DOHH2 (cell line): ENCODE measurements around the gene NKTR.

Source experiments
- H3F3A ChIP-seq: fragments of 200-600 bp; sonication (generic), shearing (Covaris generic); 2 replicates; pipeline ENCODE4 v1.6.0; 2016; ENCODE audit warnings: antibody characterized with exemption, mild to moderate bottlenecking; ENCODE audit not compliant: control insufficient read depth, insufficient read depth
- H3K27ac ChIP-seq: fragments of 200-600 bp; sonication (generic); 2 replicates; pipeline ENCODE4 v1.5.1; 2014; ENCODE audit warnings: low read depth, mild to moderate bottlenecking, low read length, moderate library complexity
- H3K27me3 ChIP-seq: fragments of 200-600 bp; sonication (generic); 2 replicates; pipeline ENCODE4 v1.6.1; 2014; ENCODE audit warnings: mild to moderate bottlenecking, low read length, mixed read lengths; ENCODE audit not compliant: control insufficient read depth
- H3K36me3 ChIP-seq: fragments of 200-600 bp; sonication (generic); 2 replicates; pipeline ENCODE4 v1.6.1; 2014; ENCODE audit warnings: mild to moderate bottlenecking, low read length, moderate library complexity, mixed read lengths; ENCODE audit not compliant: control insufficient read depth
- H3K4me1 ChIP-seq: fragments of 200-600 bp; sonication (generic); 2 replicates; pipeline ENCODE4 v1.6.1; 2014; ENCODE audit warnings: mild to moderate bottlenecking, low read length, mixed read lengths; ENCODE audit not compliant: control insufficient read depth
- H3K4me2 ChIP-seq: fragments of 200-600 bp; sonication (generic); 2 replicates; pipeline ENCODE4 v1.6.0; 2014; ENCODE audit warnings: mild to moderate bottlenecking, low read length, moderate library complexity
- H3K4me3 ChIP-seq: fragments of 200-600 bp; sonication (generic); 2 replicates; pipeline ENCODE4 v1.5.1; 2014; ENCODE audit warnings: mild to moderate bottlenecking, low read length, mixed read lengths
- H3K79me2 ChIP-seq: fragments of 200-600 bp; sonication (generic); 2 replicates; pipeline ENCODE4 v1.6.1; 2014; ENCODE audit warnings: mild to moderate bottlenecking, low read length, mixed read lengths; ENCODE audit not compliant: control insufficient read depth
- H3K9me2 ChIP-seq: fragments of 200-600 bp; sonication (generic); replicated peaks from 2 replicates; pipeline ENCODE4 v1.6.1; 2014; ENCODE audit warnings: mild to moderate bottlenecking, low read length, mixed read lengths; ENCODE audit not compliant: control insufficient read depth
- H3K9me3 ChIP-seq: fragments of 200-600 bp; sonication (generic); 2 replicates; pipeline ENCODE4 v1.6.1; 2014; ENCODE audit warnings: antibody characterized with exemption, low read length, mixed read lengths; ENCODE audit not compliant: control insufficient read depth, insufficient read depth
- H4K20me1 ChIP-seq: fragments of 200-600 bp; sonication (generic); 2 replicates; pipeline ENCODE4 v1.6.0; 2014; ENCODE audit warnings: low read depth, mild to moderate bottlenecking, antibody characterized with exemption, low read length, moderate library complexity; ENCODE audit not compliant: control insufficient read depth, insufficient read depth
- CTCF ChIP-seq: fragments of 200-600 bp; sonication (generic); IDR thresholded peaks from one replicate; pipeline ENCODE4 v1.5.1; 2014; ENCODE audit warnings: antibody characterized with exemption, mild to moderate bottlenecking, low read depth, low read length; ENCODE audit not compliant: poor library complexity, severe bottlenecking
- EZH2phosphoT487 ChIP-seq: fragments of 200-600 bp; sonication (generic); IDR thresholded peaks from 2 replicates; pipeline ENCODE4 v1.6.1; 2017; ENCODE audit warnings: borderline replicate concordance, mild to moderate bottlenecking, antibody characterized with exemption, low read length, moderate library complexity, mixed read lengths

Gene NKTR

GRCh38 chr3:42673082-42673481 lies 72.6 kb downstream of the NKTR start:
- Histone ChIP-seq H4K20me1 (no peaks in the 10 kb centered on the region), H3K9me2 (no peaks in the 10 kb centered on the region; the same call in 1 of the 2 replicates), H3K4me3 (no peak overlapping the region), H3F3A (no peaks in the 10 kb centered on the region), H3K79me2 (no peaks in the 10 kb centered on the region), H3K4me1 (no peaks in the 10 kb centered on the region), H3K27me3 (no peaks in the 10 kb centered on the region), H3K9me3 (no peaks in the 10 kb centered on the region; the same call in 1 of the 2 replicates), H3K4me2 (no peak overlapping the region), H3K36me3 (no peaks in the 10 kb centered on the region), H3K27ac (no peak overlapping the region)
- no peak for TF ChIP-seq EZH2phosphoT487
- no peak for TF ChIP-seq CTCF

DNA sequence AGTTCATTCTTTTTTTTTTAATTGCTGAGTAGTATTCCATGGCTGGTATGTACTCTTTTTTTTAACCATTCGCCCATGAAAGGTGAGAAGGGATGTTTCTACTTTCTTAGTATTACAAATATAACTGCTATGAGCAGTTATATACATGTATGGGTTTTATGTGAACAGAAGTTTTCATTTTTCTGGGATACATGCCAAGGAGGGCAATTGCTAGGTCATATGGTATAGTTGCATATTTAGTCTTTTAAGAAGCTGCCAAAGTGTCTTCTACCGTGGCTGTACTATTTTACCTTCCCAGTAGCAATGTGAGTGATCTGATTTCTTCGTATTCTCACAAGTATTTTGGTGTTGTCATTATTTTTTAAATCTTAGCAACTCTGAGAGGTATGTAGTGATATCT lies 73.7 kb downstream of the NKTR start:
- no peak overlapping the region for H3K4me2 ChIP-seq
- TF ChIP-seq CTCF = no peak
- TF ChIP-seq EZH2phosphoT487 = no peak
- no peaks in the 10 kb centered on the region; the same call in 1 of the 2 replicates for H3K9me2 ChIP-seq
- H3F3A ChIP-seq = no peaks in the 10 kb centered on the region
- H3K27ac ChIP-seq = no peak overlapping the region
- H3K4me3 ChIP-seq = no peak overlapping the region
- no peaks in the 10 kb centered on the region for H3K36me3 ChIP-seq
- H4K20me1 ChIP-seq = no peaks in the 10 kb centered on the region
- no peaks in the 10 kb centered on the region for H3K79me2 ChIP-seq
- H3K4me1 ChIP-seq = no peaks in the 10 kb centered on the region
- H3K9me3 ChIP-seq = no peaks in the 10 kb centered on the region; the same call in 1 of the 2 replicates
- peaks cover 1% of the 10 kb centered on the region; the same call in 1 of the 2 replicates for H3K27me3 ChIP-seq

DNA sequence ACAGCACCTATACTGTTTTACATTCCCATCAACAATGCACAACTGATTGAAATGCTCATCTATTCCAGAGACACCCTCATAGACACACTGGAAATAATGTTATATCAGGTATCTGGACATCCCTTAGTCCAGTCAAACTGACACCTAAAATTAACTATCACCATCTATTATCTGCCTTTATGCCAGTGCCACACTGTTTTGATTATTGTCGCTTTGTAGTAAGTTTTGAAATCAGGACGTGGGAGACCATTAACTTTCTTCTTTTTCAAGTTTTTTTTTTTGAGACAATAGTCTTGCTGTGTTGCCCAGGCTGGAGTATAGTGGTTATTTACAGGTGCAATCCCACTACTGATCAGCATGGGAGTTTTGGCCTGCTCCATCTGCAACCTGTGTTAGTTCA lies 75.4 kb downstream of the NKTR start:
- no peak for TF ChIP-seq CTCF
- no peak for TF ChIP-seq EZH2phosphoT487
- Histone ChIP-seq H3K9me3 (no peaks in the 10 kb centered on the region; the same call in 1 of the 2 replicates), H3K4me3 (no peak overlapping the region), H3K4me1 (no peaks in the 10 kb centered on the region), H3K9me2 (no peaks in the 10 kb centered on the region; the same call in 1 of the 2 replicates), H3K79me2 (no peaks in the 10 kb centered on the region), H4K20me1 (no peaks in the 10 kb centered on the region), H3F3A (no peaks in the 10 kb centered on the region), H3K36me3 (no peaks in the 10 kb centered on the region), H3K27me3 (peaks cover 8% of the 10 kb centered on the region), H3K27ac (no peak overlapping the region), H3K4me2 (no peak overlapping the region)

DNA sequence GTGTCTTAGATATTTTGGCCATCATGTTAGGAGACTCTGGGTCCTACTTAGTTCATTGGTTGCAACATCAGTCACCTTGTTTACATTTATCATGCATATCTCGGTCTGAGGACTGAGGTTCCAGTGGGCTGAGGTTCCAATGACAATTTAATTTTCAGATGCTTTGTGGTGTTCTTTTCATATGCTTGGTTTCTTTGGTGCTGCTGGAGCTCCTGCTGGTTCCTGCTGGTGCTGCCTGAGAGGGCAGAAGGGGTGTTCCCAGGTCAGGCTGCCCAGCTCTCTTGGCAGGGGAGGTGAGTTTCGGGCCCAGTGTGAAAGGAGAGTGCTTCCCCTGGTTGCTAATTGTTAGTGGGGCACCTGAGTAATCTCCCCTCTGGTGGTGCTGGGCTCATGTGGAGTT lies 78.0 kb downstream of the NKTR start:
- no peaks in the 10 kb centered on the region; the same call in 1 of the 2 replicates for H3K9me2 ChIP-seq
- H3K4me3 ChIP-seq = no peak overlapping the region
- no peak for TF ChIP-seq EZH2phosphoT487
- TF ChIP-seq CTCF = no peak
- no peaks in the 10 kb centered on the region for H3F3A ChIP-seq
- peaks cover 10% of the 10 kb centered on the region for H3K27me3 ChIP-seq
- H3K9me3 ChIP-seq = no peaks in the 10 kb centered on the region
- no peaks in the 10 kb centered on the region for H3K79me2 ChIP-seq
- no peaks in the 10 kb centered on the region for H3K36me3 ChIP-seq
- no peak overlapping the region for H3K27ac ChIP-seq
- H4K20me1 ChIP-seq = no peaks in the 10 kb centered on the region
- no peaks in the 10 kb centered on the region for H3K4me1 ChIP-seq
- no peak overlapping the region for H3K4me2 ChIP-seq
